WI38 (cell line): Measurements from ENCODE around the gene TIE1.
"Not testable (repeated sequence)": the region's sequence is repeated elsewhere in the genome, so short reads cannot be mapped to it uniquely, and the experiment has no call there.

ENCODE experiments used
- H3K4me3 ChIP-seq: 2 replicates; pipeline ENCODE4 v1.5.1; 2011; ENCODE audit warnings: low read depth, mild to moderate bottlenecking, control low read depth, low read length
- TF ChIP-seq, protein P1 (sequence below): IDR thresholded peaks from 2 replicates; pipeline ENCODE4 v1.5.1; 2012; ENCODE audit warnings: low read depth, mild to moderate bottlenecking, control low read depth, low read length

The TIE1 gene

DNA sequence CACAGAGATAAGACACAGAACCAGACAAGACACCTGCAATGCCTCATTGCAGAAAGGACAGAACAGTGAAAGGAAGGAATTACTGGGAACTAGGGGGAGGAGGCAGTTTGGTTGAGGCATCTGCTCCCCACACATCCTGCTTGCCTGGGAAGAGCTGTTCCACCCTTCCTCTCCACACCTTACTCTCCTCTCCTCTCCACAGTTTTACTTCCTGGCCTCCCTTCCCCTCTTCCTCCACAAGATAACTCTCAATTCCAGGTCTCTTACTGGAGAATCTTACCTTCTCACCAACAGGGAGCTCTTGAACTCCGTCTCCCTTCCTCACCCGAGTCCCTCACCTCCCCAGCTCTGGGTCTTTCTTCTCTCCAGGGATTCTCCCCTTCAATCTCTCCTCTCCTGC lies 64.9 kb downstream of the TIE1 start:
- TF ChIP-seq, protein P1, sequence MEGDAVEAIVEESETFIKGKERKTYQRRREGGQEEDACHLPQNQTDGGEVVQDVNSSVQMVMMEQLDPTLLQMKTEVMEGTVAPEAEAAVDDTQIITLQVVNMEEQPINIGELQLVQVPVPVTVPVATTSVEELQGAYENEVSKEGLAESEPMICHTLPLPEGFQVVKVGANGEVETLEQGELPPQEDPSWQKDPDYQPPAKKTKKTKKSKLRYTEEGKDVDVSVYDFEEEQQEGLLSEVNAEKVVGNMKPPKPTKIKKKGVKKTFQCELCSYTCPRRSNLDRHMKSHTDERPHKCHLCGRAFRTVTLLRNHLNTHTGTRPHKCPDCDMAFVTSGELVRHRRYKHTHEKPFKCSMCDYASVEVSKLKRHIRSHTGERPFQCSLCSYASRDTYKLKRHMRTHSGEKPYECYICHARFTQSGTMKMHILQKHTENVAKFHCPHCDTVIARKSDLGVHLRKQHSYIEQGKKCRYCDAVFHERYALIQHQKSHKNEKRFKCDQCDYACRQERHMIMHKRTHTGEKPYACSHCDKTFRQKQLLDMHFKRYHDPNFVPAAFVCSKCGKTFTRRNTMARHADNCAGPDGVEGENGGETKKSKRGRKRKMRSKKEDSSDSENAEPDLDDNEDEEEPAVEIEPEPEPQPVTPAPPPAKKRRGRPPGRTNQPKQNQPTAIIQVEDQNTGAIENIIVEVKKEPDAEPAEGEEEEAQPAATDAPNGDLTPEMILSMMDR: no peak
- no peak overlapping the region; the same call in 1 of the 2 replicates for H3K4me3 ChIP-seq

DNA sequence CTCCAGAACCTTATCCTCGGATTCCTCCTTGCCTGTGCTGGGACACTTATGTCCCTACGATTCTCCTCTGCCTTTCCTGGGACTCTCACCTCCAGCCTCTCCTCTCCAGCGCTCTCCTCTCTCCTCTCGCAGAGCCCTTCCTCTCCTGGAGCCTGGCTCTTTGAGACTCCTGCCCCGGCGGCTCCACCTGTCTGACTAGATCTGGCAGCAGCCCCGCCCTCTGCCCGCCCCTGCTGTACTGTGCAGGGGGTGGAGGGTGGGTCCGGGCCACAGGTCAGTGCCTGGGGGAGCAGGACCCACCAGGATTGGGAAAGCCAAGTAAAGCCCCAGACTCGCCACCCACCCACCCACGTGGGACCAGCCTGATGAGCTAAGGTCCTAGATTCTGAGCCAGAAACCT lies 65.4 kb downstream of the TIE1 start:
- peak overlapping the region; percentile 88 for H3K4me3 ChIP-seq
- TF ChIP-seq, protein P1: no peak

DNA sequence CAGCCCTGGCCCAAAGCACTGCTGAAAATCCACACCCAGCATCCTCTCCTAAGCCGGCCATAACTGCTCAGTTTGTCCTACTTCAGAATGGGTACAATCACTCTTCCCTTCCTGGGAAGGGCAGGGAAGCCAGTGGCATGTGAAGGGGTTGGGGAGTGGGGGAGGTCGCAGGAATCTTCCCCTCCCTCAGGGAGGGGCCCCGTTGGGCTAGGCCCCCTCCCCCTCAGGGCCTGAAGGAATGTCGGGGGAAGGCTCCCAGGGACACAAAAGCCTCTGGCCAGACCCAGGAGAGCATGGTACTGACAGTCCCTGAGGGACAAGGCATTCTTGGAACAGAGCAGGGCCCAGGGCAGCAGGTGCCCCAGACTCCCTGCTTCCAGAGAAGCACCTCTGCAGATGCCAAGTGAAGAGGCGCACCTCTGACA lies 65.8 kb downstream of the TIE1 start:
- TF ChIP-seq, protein P1: no peak
- peak overlapping the region; percentile 88 for H3K4me3 ChIP-seq

DNA sequence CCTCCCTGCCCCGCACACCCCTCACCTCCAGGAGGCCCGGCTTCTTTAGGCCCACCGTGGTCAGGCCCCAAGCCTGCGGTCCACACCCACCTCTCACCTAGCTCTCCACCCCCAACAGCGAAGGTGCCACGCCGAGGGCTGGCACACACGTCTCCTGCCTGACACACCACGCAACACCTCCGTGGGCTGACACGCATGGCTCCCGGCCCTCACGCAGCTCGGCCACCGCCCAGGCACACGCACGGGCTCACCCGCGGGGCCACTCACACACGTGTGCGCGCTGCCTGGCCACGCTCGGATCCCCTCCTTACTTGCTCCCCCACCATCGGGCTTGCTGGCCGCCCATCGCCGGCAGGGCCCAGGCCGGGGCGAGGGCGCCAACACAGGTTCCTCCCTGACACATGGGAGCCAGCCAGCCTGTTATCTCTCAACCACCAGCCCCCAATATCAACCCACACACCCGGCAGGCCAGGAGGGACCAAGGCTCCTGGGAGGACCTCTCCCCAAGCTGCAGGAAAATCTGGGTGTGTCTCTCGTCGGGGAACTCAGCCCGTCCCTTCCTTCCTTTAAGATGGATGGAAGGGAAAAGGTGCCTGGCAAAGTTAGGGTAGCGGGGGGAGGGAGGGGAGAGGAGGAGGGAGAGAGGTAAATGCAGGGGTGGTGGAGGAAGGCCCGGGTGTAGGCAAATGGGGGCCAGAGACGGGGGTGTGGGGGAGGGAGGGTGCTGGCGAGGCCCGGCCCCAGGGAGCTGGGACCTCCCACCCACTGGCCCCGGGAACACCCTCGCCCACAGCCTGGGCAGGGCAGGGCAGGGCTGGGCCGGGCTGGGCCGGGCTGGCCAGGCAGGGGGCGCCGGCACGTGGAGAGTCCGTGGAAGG lies 66.5 kb downstream of the TIE1 start:
- H3K4me3 ChIP-seq: peak overlapping the region; percentile 88
- TF ChIP-seq, protein P1: no peak

DNA sequence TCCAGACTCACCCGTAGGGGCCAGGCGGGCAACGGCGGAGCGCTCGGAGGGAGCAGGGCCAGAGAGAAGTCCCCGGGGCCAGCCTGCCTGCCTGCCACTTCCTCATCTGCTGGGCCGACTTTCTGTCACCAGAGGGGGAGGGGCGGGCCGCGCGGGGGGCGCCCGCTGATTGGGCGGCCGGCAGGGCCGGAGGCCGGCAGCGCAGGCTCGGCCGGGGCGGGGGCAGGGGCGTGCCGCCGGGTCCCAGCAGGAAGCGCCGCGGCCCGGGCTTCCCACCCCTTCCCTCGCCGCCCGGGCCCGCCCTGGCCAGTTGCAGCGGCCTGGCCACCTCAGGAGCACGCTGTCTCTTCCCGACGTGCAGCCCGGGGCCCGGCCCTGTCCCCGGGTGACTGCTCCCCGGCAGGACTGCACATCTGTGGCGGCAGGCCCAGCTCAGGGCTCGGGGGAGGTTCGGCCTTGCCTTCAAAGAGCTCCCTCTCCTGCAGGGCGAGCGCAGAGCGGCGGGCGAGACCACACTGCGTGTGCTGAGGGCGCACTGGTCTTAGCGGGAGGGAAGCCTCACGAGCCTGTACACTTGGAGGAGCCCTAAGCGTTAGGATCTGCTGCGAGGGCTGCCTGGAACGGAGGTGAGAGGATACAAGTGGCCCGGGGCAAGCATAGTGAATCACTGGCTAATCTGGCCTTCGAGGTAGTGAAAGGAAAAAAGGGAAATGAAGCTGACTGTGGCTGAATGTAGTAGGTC lies 67.3 kb downstream of the TIE1 start, which contains the start of gene ELOVL1:
ELOVL1 (minus strand) TSS at position 108 of the 742 bp plus-strand sequence. CDS start 2,402 bp downstream, outside the sequence.
- TF ChIP-seq, protein P1: no peak
- H3K4me3 ChIP-seq: peak within 1 kb of the TSS; percentile 88

DNA sequence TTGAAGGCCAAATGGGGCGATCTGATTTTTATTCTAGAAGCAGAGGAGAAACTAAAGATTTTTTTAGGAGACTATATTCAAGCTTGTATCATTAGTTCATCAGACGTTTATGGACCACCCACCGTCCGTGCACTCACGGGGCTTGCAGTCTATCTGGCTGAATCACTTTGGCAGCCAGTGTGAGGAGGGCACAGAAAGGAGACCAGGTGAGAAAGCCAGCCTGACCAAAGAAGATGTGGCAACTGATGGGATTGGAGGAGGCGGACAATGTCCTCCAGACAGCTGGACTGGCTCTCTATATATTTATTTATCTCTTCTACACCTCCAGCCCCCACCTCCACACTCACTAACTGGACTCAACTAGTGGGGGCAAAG lies 67.9 kb downstream of the TIE1 start:
- TF ChIP-seq, protein P1: no peak
- peak overlapping the region; percentile 88 for H3K4me3 ChIP-seq

DNA sequence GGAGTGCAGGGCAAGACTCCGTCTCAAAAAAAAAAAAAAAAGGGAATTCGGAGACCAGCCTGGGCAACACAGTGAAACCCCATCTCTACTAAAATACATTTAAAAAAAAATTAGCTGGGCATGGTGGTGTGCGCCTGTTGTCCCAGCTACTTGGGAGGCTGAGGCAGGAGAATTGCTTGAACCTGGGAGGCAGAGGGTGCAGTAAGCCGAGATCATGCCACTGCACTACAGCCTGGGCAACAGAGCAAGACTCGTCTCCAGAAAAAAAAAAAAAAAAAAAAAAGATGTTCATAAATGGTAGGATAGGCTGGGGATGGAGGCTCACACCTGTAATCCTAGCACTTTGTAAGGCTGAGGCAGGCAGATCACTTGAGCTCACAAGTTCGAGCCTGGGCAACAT lies 69.0 kb downstream of the TIE1 start:
- not testable (repeated sequence) for H3K4me3 ChIP-seq
